PC-3 (cell line): ENCODE data around the gene SPACA4. TPM values are rescaled to one million over a fixed set of nuclear protein-coding genes. Genes with fewer than 3 reads are reported as not detected.

Source experiments
- ATAC-seq: fragments of 200-7000 bp; cut with Tn5 transposase; 2 replicates; pipeline ENCODE4 v1.9.1; 2020; ENCODE audit warnings: mild to moderate bottlenecking, moderate library complexity
- BruUV-seq: library from RNA; stranded (reverse); fragments of 400-500 nt; replicated peaks from 2 replicates; lab custom pipeline; 2021; lab: Mats Ljungman, UMichigan
- CTCF ChIA-PET: fragments of 300-600 bp; sonication (Branson Sonifier 250); formaldehyde crosslinking; loops from one replicate; lab custom pipeline; 2022; ENCODE audit warnings: antibody characterized with exemption; lab: Charles Lee
- POLR2A ChIA-PET: fragments of 300-600 bp; sonication (Branson Sonifier 250); formaldehyde crosslinking; loops from one replicate; lab custom pipeline; 2022; ENCODE audit warnings: antibody characterized with exemption; ENCODE audit not compliant: unreplicated experiment; lab: Charles Lee
- DNase-seq: peaks from one replicate; pipeline ENCODE4 v3.0.0-alpha.2; 2015
- H2AFZ ChIP-seq: fragments of 300-600 bp; sonication (generic); 2 replicates; pipeline ENCODE4 v1.6.0; 2016; ENCODE audit warnings: antibody characterized with exemption, low read length
- H3F3A ChIP-seq: fragments of 300-600 bp; sonication (generic); one replicate; pipeline ENCODE4 v1.6.0; 2017; ENCODE audit warnings: antibody characterized with exemption, low read length, control low read depth, mild to moderate bottlenecking; ENCODE audit not compliant: unreplicated experiment
- H3K27ac ChIP-seq: fragments of 300-600 bp; sonication (generic); 2 replicates; pipeline ENCODE4 v1.5.1; 2016; ENCODE audit warnings: mild to moderate bottlenecking, low read length
- H3K27me3 ChIP-seq: fragments of 300-600 bp; sonication (generic); 2 replicates; pipeline ENCODE4 v1.6.1; 2016; ENCODE audit warnings: low read length, mixed read lengths
- H3K36me3 ChIP-seq: fragments of 300-600 bp; sonication (generic); 2 replicates; pipeline ENCODE4 v1.6.1; 2016; ENCODE audit warnings: low read depth, mixed run types, low read length, mixed read lengths
- H3K4me1 ChIP-seq: fragments of 300-600 bp; sonication (generic); 2 replicates; pipeline ENCODE4 v1.5.1; 2016; ENCODE audit warnings: low read length; ENCODE audit not compliant: insufficient read depth
- H3K4me2 ChIP-seq: fragments of 300-600 bp; sonication (generic); 2 replicates; pipeline ENCODE4 v1.6.0; 2016; ENCODE audit warnings: low read length
- H3K4me3 ChIP-seq: fragments of 300-600 bp; sonication (generic); 2 replicates; pipeline ENCODE4 v1.5.1; 2016; ENCODE audit warnings: mild to moderate bottlenecking, low read length, mixed read lengths
- H3K79me2 ChIP-seq: fragments of 300-600 bp; sonication (generic); 2 replicates; pipeline ENCODE4 v1.6.1; 2017; ENCODE audit warnings: low read length, mixed read lengths
- H3K9ac ChIP-seq: fragments of 300-600 bp; sonication (generic); 2 replicates; pipeline ENCODE4 v1.6.0; 2016; ENCODE audit warnings: mild to moderate bottlenecking, low read length
- H3K9me2 ChIP-seq: fragments of 300-600 bp; sonication (generic); replicated peaks from 2 replicates; pipeline ENCODE4 v1.6.1; 2016; ENCODE audit warnings: mixed run types, low read length, mixed read lengths
- H3K9me3 ChIP-seq: fragments of 300-600 bp; sonication (generic); 2 replicates; pipeline ENCODE4 v1.6.1; 2016; ENCODE audit warnings: low read length, mixed read lengths
- H4K20me1 ChIP-seq: fragments of 300-600 bp; sonication (generic); 2 replicates; pipeline ENCODE4 v1.6.1; 2016; ENCODE audit warnings: low read length, mixed read lengths
- EZH2 ChIP-seq: fragments of 300-600 bp; sonication (generic); IDR thresholded peaks from one replicate; pipeline ENCODE4 v1.6.1; 2017; ENCODE audit warnings: antibody characterized with exemption, mild to moderate bottlenecking, low read length; ENCODE audit not compliant: unreplicated experiment
- EZH2phosphoT487 ChIP-seq: fragments of 300-600 bp; sonication (generic); IDR thresholded peaks from 2 replicates; pipeline ENCODE4 v1.6.1; 2018; ENCODE audit warnings: mild to moderate bottlenecking, antibody characterized with exemption, low read length, borderline replicate concordance
- intact Hi-C: fragments of 100-400 bp; cut with micrococcal nuclease; formaldehyde crosslinking; loops from 2 replicates; pipeline ENCODE4 v1.9.0; 2023
- total RNA-seq: library from RNA; depleted of rRNA; stranded (reverse); fragments of >200 nt; gene quantifications from 2 replicates; pipeline ENCODE4 v1.2.3, GENCODE V29; 2014
- TF ChIP-seq, protein P1 (sequence below): fragments of 300-600 bp; sonication (generic); conservative IDR thresholded peaks from 2 replicates; pipeline ENCODE4 v1.5.1; 2017; ENCODE audit warnings: antibody characterized with exemption, low read depth, mild to moderate bottlenecking, low read length

Gene SPACA4
- total RNA-seq, 1 experiment from 2014 or later: not detected

DNA sequence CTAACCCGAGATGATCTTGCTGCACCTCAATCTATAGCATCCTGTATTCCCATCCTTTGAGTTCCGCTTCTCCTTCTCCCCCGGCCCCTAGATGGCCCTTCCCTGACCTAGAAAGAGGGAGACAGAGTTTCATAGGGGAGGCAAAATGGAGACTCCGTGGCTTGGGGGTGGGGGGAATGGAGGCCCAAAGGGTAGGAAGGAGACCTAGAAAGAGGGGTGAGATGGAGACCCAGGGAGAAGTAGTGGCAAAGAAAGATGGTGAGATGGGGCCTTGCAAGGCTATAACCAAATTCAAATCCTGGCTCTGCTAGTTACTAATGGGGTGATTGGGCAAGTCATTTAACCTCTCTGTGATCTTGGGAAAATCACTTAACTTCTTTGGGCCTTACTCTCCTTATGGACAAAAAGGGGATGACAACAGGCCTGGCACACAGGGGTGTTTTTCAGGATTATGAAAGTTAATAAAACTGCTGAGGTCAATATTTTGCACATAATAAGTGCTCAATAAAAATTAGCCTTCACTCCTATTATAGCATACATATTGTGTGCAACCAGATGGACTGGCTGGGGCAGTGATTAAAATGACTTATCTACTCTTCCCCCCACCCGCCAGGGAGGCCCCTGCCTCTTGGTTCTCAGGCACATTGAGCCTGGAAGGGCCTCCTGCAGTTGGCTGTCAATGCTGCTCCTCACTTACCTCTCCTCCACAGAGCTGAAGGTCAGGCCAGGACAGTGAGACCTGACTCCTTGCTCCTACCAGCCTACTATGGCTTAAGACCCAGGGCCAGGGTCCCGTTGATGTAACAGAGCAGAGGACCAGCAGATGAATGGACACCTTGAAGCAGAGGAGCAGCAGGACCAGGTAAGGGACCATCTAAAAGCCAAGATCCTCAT lies 13.4 kb downstream of the SPACA4 start:
- no peaks in the 10 kb centered on the region for H3K9me2 ChIP-seq
- H3F3A ChIP-seq: no peaks in the 10 kb centered on the region
- H3K4me2 ChIP-seq: peak overlapping the region; percentile 95
- no peaks in the 10 kb centered on the region for H3K27me3 ChIP-seq
- ChIA-PET POLR2A (interaction anchor here (0.5 to 0.6 kb wide), 3 partner anchors 13 to 1302 kb away, joined by 3 to 8 read pairs (median 5); no protein-coding TSS in a partner anchor), CTCF (no interaction called here)
- H3K27ac ChIP-seq: peak overlapping the region; percentile 47
- peaks cover 32% of the 10 kb centered on the region for H4K20me1 ChIP-seq
- H3K4me3 ChIP-seq: peak overlapping the region; percentile 100
- H3K4me1 ChIP-seq: peaks cover 27% of the 10 kb centered on the region
- peak overlapping the region; percentile 87 for H2AFZ ChIP-seq
- ATAC-seq: no peak; the same call in 1 of the 2 replicates
- H3K36me3 ChIP-seq: peaks cover 35% of the 10 kb centered on the region
- H3K9me3 ChIP-seq: no peaks in the 10 kb centered on the region
- H3K79me2 ChIP-seq: peaks cover 42% of the 10 kb centered on the region
- intact Hi-C loops: loop anchor here (1.0 kb wide), 1 partner anchor 17 kb away; the partner anchor contains the start of gene DBP
- TF ChIP-seq, protein P1, sequence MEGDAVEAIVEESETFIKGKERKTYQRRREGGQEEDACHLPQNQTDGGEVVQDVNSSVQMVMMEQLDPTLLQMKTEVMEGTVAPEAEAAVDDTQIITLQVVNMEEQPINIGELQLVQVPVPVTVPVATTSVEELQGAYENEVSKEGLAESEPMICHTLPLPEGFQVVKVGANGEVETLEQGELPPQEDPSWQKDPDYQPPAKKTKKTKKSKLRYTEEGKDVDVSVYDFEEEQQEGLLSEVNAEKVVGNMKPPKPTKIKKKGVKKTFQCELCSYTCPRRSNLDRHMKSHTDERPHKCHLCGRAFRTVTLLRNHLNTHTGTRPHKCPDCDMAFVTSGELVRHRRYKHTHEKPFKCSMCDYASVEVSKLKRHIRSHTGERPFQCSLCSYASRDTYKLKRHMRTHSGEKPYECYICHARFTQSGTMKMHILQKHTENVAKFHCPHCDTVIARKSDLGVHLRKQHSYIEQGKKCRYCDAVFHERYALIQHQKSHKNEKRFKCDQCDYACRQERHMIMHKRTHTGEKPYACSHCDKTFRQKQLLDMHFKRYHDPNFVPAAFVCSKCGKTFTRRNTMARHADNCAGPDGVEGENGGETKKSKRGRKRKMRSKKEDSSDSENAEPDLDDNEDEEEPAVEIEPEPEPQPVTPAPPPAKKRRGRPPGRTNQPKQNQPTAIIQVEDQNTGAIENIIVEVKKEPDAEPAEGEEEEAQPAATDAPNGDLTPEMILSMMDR: no peak
- TF ChIP-seq EZH2phosphoT487 (no peak), EZH2 (no peak)
- no peak for DNase-seq
- peak overlapping the region; percentile 99 for H3K9ac ChIP-seq
- TSS peak; percentile 85 for BruUV-seq

DNA sequence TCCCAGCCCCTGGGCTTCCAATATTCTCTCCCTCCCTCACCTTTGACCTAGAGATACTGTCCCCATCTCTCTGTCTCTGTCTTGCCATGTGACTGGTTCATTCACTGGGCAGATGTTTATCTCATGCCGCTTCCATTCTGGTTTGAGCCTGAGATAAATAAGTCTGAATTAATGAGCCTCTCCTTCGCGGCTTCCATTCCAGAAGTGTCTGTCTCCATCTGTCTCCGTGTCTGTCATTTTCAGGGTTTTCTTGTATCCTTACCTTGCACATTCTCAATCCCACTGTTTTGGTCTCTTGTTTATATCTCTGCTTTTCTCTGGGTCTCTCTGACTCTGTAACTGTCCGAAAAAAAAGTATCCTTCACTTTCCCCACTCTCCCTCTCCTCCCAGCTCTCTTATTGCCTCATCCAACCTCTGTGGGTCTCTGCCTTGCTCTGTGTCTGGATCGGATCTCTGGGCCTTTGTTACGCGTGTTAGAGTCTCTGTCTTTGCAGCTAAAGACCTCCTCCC lies 17.1 kb downstream of the SPACA4 start:
- H3K27ac ChIP-seq: no peak overlapping the region
- H3K9ac ChIP-seq: no peak overlapping the region
- H3K9me2 ChIP-seq: no peaks in the 10 kb centered on the region
- no TSS peak for BruUV-seq
- H3K4me1 ChIP-seq: 0 out of 2 replicates have a peak, but pooled peaks cover 7% of the 10 kb centered on the region
- TF ChIP-seq, protein P1: no peak
- TF ChIP-seq EZH2phosphoT487 (no peak), EZH2 (no peak)
- H3K36me3 ChIP-seq: 0 out of 2 replicates have a peak, but pooled peaks cover under 1% of the 10 kb centered on the region
- POLR2A ChIA-PET: no interaction called here
- H3K9me3 ChIP-seq: no peaks in the 10 kb centered on the region
- no peak overlapping the region for H2AFZ ChIP-seq
- intact Hi-C loops: no loop called here
- ATAC-seq: no peak
- H3F3A ChIP-seq: no peaks in the 10 kb centered on the region
- no peak overlapping the region for H3K4me3 ChIP-seq
- peaks cover 12% of the 10 kb centered on the region for H3K79me2 ChIP-seq
- CTCF ChIA-PET: no interaction called here
- no peaks in the 10 kb centered on the region for H3K27me3 ChIP-seq
- H3K4me2 ChIP-seq: no peak overlapping the region
- H4K20me1 ChIP-seq: no peaks in the 10 kb centered on the region
- no peak for DNase-seq
